T-helper 1 cell treated with Interleukin-12 subunit alpha and Interleukin-12 subunit beta and Interleukin-4 antibody, amounts not matched to agents 30 ng/mL and 1 ng/mL, for 36 hours (primary cell): ENCODE data around the gene SPON2. TPM values are rescaled to one million over a fixed set of nuclear protein-coding genes. Genes with fewer than 3 reads are reported as not detected.

Source experiments
- intact Hi-C: fragments of 100-400 bp; cut with micrococcal nuclease; formaldehyde crosslinking; loops from one replicate; pipeline ENCODE4 v1.15.1; 2024
- total RNA-seq: library from RNA; stranded (reverse); gene quantifications from 2 replicates; pipeline ENCODE4 v1.2.3, GENCODE V29; 2022

Gene SPON2
- 14.0 and 16.5 TPM in 2 replicates for total RNA-seq

GRCh38 chr4:1172228-1172851 is at the start of gene SPON2:
Gene SPON2 (minus strand): TSS chr4:1172583.
- intact Hi-C loops, result no loop called here

- intact Hi-C loops, result no loop called here
These were observed 48.9 kb upstream of the SPON2 start for GRCh38 chr4:1221155-1221870.

- intact Hi-C loops, result no loop called here
These were observed 48.2 kb upstream of the SPON2 start for GRCh38 chr4:1220566-1220965.

GRCh38 chr4:1219566-1219950 is 47.2 kb upstream of the SPON2 start:
- intact Hi-C loops, result no loop called here

GRCh38 chr4:1218634-1219565 is 46.5 kb upstream of the SPON2 start:
- intact Hi-C loops, result no loop called here

GRCh38 chr4:1217366-1217765 is 45.0 kb upstream of the SPON2 start:
- intact Hi-C loops, result loop anchor here (1.0 to 2.0 kb wide), 4 partner anchors 15 to 87 kb away; no protein-coding TSS in a partner anchor

GRCh38 chr4:1216869-1217294 is 44.5 kb upstream of the SPON2 start:
- intact Hi-C loops, result loop anchor here (1.0 to 2.0 kb wide), 4 partner anchors 15 to 86 kb away; no protein-coding TSS in a partner anchor

GRCh38 chr4:1216076-1216614 is 43.8 kb upstream of the SPON2 start:
- intact Hi-C loops, result loop anchor here (2.0 kb wide), 2 partner anchors 51 to 85 kb away; no protein-coding TSS in a partner anchor

GRCh38 chr4:1215141-1216075 is 43.0 kb upstream of the SPON2 start:
- intact Hi-C loops, result loop anchor here (2.0 kb wide), 2 partner anchors 51 to 85 kb away; no protein-coding TSS in a partner anchor

GRCh38 chr4:1214101-1215095 is 42.0 kb upstream of the SPON2 start:
- intact Hi-C loops, result no loop called here

GRCh38 chr4:1213336-1213995 is 41.1 kb upstream of the SPON2 start:
- intact Hi-C loops, result no loop called here

- intact Hi-C loops, result no loop called here
These were observed 40.4 kb upstream of the SPON2 start for GRCh38 chr4:1212546-1213335.

GRCh38 chr4:1211891-1212545 is 39.6 kb upstream of the SPON2 start:
- intact Hi-C loops, result no loop called here

GRCh38 chr4:1211371-1211770 is 39.0 kb upstream of the SPON2 start:
- intact Hi-C loops, result no loop called here

GRCh38 chr4:1210971-1211370 is 38.6 kb upstream of the SPON2 start:
- intact Hi-C loops, result no loop called here

GRCh38 chr4:1210241-1210841 is 38.0 kb upstream of the SPON2 start:
- intact Hi-C loops, result no loop called here

- intact Hi-C loops, result no loop called here
These were observed 37.4 kb upstream of the SPON2 start for GRCh38 chr4:1209821-1210220.
